ENCODE results near the gene RPS19BP1. TPM values are rescaled to one million over a fixed set of nuclear protein-coding genes. Genes with fewer than 3 reads are reported as not detected.

RPS19BP1 gene
- total RNA-seq, 6 donors from 2014 or later: 71.2 to 168 (median 106) TPM

Other genes with a start within 250 kb of the RPS19BP1 start
- 1,000 to 10,000 TPM; 1,194 to 1,833 (median 1,624) TPM for gene RPL3, start 213.1 kb downstream of the RPS19BP1 start, total RNA-seq
- 10 to 100 TPM in 1 of 6 donors, 1 to 10 TPM in 5; 2.0 to 14.6 (median 5.3) TPM for gene SYNGR1, start 182.8 kb downstream of the RPS19BP1 start, total RNA-seq
- 10 to 100 TPM; 15.4 to 34.6 (median 25.9) TPM for gene TAB1, start 133.0 kb downstream of the RPS19BP1 start, total RNA-seq
- gene MGAT3, start 75.7 kb downstream of the RPS19BP1 start, total RNA-seq: 10 to 100 TPM in 5 of 6 donors, 1 to 10 TPM in 1; 5.2 to 45.0 (median 26.0) TPM
- gene MIEF1, start 30.5 kb downstream of the RPS19BP1 start, total RNA-seq: 10 to 100 TPM; 10.5 to 35.3 (median 25.6) TPM
- 100 to 1,000 TPM; 255 to 402 (median 364) TPM for gene ATF4, start 12.2 kb downstream of the RPS19BP1 start, total RNA-seq
- gene CACNA1I, start 38.0 kb upstream of the RPS19BP1 start, total RNA-seq: 1 to 10 TPM in 1 of 6 donors, under 1 TPM in 5; 0.15 to 4.2 (median 0.34) TPM